ENCODE results near the gene ACIN1. TPM values are rescaled to one million over a fixed set of nuclear protein-coding genes. Genes with fewer than 3 reads are reported as not detected.
A peak's percentile ranks its signal among the peaks of the same experiment; 100 is the strongest.

Gene ACIN1
- total and polyA plus RNA-seq, 9 of the 15 experiments (the other 6 are each of a cell fraction or from before 2014, with no cell fraction given), result 5.0 to 196 (median 129) TPM

DNA sequence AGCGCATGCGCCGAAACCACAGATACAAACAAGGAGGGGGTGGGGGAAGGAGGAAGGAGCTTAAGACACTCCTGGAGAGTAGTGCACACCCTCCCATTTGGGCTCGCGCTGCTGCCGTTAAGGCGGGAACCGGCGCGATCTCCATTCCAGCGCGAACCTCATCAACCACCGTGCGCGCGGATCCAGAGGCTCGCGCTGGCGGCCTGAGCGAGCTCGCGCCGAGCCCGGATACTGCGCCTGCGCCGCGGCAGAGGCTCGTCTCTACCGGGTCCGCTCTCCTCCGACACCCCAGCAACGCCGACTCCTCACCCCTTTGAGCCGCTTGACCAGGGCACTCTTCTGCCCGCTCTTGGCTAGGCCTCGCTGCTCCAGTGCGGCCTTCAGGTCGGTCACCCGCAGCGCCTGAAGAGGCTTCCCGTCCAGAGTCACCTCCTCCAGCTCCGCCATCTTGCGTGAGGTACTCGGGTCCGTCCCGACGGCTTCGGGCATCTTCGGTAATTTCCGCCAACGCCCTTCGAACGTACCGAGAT, at the start of gene ACIN1 (continued):
- TF ChIP-seq ZBTB2 (IDR thresholded peaks at IDR 0.05), result peak; percentile 90; the same call in 1 of the 2 replicates
- TF ChIP-seq CGGBP1 (CRISPR knock-in tag; IDR thresholded peaks at IDR 0.05), result no peak
- TF ChIP-seq YBX1 (IDR thresholded peaks at IDR 0.05), result no peak
- no peak for TF ChIP-seq MCM3 (IDR thresholded peaks at IDR 0.05)
- peak; percentile 84 for TF ChIP-seq ZNF12 (CRISPR knock-in tag; IDR thresholded peaks at IDR 0.05)
- TF ChIP-seq ZNF282 (CRISPR knock-in tag; IDR thresholded peaks at IDR 0.05), result no peak
- 0 out of 2 replicates have a peak, but pooled peaks have one; percentile 74 for TF ChIP-seq E2F3 (CRISPR knock-in tag; IDR thresholded peaks at IDR 0.05)
- TF ChIP-seq ZNF586 (CRISPR knock-in tag; conservative IDR thresholded peaks at IDR 0.05), result no peak
- TF ChIP-seq PKNOX1 (IDR thresholded peaks at IDR 0.05), result no peak
- TF ChIP-seq, protein P1, sequence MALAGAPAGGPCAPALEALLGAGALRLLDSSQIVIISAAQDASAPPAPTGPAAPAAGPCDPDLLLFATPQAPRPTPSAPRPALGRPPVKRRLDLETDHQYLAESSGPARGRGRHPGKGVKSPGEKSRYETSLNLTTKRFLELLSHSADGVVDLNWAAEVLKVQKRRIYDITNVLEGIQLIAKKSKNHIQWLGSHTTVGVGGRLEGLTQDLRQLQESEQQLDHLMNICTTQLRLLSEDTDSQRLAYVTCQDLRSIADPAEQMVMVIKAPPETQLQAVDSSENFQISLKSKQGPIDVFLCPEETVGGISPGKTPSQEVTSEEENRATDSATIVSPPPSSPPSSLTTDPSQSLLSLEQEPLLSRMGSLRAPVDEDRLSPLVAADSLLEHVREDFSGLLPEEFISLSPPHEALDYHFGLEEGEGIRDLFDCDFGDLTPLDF (CRISPR knock-in tag; IDR thresholded peaks at IDR 0.05), result peak; percentile 80; the same call in 1 of the 2 replicates
- TF ChIP-seq, protein P2, sequence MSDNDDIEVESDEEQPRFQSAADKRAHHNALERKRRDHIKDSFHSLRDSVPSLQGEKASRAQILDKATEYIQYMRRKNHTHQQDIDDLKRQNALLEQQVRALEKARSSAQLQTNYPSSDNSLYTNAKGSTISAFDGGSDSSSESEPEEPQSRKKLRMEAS (CRISPR knock-in tag; IDR thresholded peaks at IDR 0.05), result peak; percentile 54; the same call in 1 of the 2 replicates
- peak; percentile 61; the same call in 1 of the 2 replicates for TF ChIP-seq CBX1 (IDR thresholded peaks at IDR 0.05; ENCODE audit: low read depth)
- TF ChIP-seq SPI1 (IDR thresholded peaks at IDR 0.05; ENCODE audit: borderline replicate concordance, low read depth, low read length), result 0 out of 2 replicates have a peak, but pooled peaks have one; percentile 15
- no peak for TF ChIP-seq ZNF431 (CRISPR knock-in tag; IDR thresholded peaks at IDR 0.05)
- TF ChIP-seq SMARCA4 (IDR thresholded peaks at IDR 0.05), result no peak
- TF ChIP-seq ZNF174 (CRISPR knock-in tag; IDR thresholded peaks at IDR 0.05), result no peak
- TF ChIP-seq, protein P3, sequence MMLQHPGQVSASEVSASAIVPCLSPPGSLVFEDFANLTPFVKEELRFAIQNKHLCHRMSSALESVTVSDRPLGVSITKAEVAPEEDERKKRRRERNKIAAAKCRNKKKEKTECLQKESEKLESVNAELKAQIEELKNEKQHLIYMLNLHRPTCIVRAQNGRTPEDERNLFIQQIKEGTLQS (IDR thresholded peaks at IDR 0.05), result no peak
- TF ChIP-seq, protein P3 (CRISPR knock-in tag; conservative IDR thresholded peaks at IDR 0.05), result no peak
- peak; percentile 80 for TF ChIP-seq CXXC5 (CRISPR knock-in tag; IDR thresholded peaks at IDR 0.05)
- TF ChIP-seq, protein P4, sequence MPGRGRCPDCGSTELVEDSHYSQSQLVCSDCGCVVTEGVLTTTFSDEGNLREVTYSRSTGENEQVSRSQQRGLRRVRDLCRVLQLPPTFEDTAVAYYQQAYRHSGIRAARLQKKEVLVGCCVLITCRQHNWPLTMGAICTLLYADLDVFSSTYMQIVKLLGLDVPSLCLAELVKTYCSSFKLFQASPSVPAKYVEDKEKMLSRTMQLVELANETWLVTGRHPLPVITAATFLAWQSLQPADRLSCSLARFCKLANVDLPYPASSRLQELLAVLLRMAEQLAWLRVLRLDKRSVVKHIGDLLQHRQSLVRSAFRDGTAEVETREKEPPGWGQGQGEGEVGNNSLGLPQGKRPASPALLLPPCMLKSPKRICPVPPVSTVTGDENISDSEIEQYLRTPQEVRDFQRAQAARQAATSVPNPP (IDR thresholded peaks at IDR 0.05; ENCODE audit: borderline replicate concordance, insufficient read depth, insufficient read length), result no peak
- TF ChIP-seq, protein P5, sequence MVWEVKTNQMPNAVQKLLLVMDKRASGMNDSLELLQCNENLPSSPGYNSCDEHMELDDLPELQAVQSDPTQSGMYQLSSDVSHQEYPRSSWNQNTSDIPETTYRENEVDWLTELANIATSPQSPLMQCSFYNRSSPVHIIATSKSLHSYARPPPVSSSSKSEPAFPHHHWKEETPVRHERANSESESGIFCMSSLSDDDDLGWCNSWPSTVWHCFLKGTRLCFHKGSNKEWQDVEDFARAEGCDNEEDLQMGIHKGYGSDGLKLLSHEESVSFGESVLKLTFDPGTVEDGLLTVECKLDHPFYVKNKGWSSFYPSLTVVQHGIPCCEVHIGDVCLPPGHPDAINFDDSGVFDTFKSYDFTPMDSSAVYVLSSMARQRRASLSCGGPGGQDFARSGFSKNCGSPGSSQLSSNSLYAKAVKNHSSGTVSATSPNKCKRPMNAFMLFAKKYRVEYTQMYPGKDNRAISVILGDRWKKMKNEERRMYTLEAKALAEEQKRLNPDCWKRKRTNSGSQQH (CRISPR knock-in tag; IDR thresholded peaks at IDR 0.05), result peak; percentile 23; the same call in 1 of the 2 replicates

All from K562 (cell line).